ENCODE data around the gene CUL5. TPM values are rescaled to one million over a fixed set of nuclear protein-coding genes. Genes with fewer than 3 reads are reported as not detected.

CUL5 gene
- total RNA-seq, result 10 to 100 TPM; 27.5 to 31.3 TPM

DNA sequence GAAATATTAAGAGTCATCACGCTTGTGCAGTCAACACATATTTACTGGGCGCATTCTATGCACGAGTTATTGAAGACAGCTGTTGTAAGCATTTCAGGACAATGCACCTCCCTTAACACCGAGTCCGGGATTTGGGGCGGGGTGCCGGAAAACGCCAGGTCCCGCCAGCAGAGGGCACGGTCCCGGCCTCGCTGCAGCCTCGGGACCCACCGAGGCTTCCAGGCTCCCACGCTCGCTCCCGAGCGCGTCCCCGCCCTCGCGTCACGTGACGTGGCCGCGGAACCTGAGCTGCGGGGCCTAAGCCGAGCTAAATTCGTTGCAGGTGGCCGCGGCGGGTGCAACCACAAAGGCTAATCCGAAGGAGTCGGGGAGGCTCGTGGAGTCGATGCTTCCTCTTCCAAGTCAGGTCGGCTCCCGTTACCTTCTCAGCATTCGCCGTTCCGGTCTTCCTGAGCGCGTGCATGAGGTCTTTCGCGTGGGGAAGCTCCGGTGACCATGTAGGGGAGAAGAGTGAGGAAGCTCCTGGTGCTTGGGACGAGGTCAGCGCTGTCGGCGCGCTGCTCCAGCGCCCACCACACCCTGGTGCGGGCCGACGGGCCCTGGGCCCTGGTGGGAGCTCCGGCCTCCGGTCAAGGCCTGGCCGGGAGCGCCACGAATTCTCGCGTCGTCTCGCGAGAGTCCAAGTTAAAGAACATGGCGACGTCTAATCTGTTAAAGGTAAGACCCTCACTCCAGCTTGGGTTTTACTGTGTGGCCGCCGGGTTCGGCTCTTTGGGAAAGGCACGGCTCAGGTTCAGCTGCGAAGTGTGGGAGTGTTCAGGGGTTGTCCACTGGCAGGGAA is at the start of gene CUL5:
Gene CUL5, plus strand, starts transcription at position 243 of the 841 bp plus-strand sequence. Its CDS starts 451 bp downstream, at position 694.

DNA sequence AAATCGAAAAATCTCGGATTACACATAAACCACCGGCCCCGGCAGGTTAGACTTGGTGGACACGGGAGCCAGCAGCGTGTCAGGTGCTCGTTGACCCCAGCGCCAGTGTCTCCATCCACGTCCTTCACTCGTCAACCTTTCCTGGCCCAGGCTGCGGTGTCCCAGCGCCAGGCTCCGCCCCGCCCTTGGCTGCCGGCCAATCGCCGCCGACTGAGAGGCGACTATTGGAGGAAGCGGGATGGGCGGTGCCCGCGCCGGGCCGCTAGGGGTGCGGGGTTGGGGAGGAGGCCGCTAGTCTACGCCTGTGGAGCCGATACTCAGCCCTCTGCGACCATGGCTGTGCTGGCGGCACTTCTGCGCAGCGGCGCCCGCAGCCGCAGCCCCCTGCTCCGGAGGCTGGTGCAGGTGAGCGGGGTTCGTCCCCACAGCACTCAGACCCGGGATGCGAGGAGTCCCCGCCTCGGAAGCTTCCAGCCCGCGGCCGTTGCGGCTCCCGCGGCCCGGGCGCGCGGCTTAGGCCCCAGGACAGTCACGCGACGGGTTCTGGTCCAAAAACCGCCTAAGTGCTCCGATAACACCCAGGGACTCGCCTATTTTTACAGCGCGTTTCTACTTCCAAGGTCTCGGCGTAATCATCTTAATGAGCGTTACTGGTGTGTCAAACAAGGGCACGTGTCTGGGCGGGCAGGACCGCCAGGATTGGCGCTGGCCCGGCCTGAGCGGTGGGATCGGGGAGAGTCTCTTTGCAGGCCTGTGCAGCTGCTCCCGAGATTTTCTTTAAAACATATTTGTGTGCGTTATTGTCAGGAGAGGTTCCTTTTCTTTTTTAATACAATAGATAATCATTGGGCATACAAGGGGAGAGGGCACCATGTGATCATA is 112.8 kb downstream of the CUL5 start, which contains the start of gene ACAT1:
Gene ACAT1, plus strand, starts transcription at position 294 of the 882 bp plus-strand sequence. Its CDS starts 40 bp downstream, at position 334.

Small RNA genes lying within 50 kb of the gene (small RNA-seq; reads per million reads assigned to genes)
- 0 reads per million in 2 donors for gene RF00019

Other genes starting within 250 kb of the CUL5 start
- gene SLC35F2, start 150.1 kb upstream of the CUL5 start, total RNA-seq, result 10 to 100 TPM in 1 of 2 donors, 1 to 10 TPM in 1; 5.2 to 12.0 TPM
- gene RAB39A, start 80.5 kb upstream of the CUL5 start, total RNA-seq, result 1 to 10 TPM in 1 of 2 donors, under 1 TPM in 1; 0.69 to 2.3 TPM
- 10 to 100 TPM; 75.4 to 75.9 TPM for gene ACAT1, start 112.7 kb downstream of the CUL5 start, total RNA-seq
- gene NPAT, start 213.7 kb downstream of the CUL5 start, total RNA-seq, result 10 to 100 TPM; 30.3 to 69.3 TPM
- 100 to 1,000 TPM; 248 to 284 TPM for gene ATM, start 214.2 kb downstream of the CUL5 start, total RNA-seq

All from melanocyte of skin (primary cell).